Activated T-cell treated with anti-CD3 and anti-CD28 coated beads for 24 hours (primary cell): ENCODE measurements around the gene TRIM3.
"Not testable (repeated sequence)": the region's sequence is repeated elsewhere in the genome, so short reads cannot be mapped to it uniquely, and the experiment has no call there.

Experiments
- DNase-seq: peaks from one replicate; pipeline ENCODE4 v3.0.0-alpha.2; 2020; ENCODE audit warnings: low read depth

The TRIM3 gene

DNA sequence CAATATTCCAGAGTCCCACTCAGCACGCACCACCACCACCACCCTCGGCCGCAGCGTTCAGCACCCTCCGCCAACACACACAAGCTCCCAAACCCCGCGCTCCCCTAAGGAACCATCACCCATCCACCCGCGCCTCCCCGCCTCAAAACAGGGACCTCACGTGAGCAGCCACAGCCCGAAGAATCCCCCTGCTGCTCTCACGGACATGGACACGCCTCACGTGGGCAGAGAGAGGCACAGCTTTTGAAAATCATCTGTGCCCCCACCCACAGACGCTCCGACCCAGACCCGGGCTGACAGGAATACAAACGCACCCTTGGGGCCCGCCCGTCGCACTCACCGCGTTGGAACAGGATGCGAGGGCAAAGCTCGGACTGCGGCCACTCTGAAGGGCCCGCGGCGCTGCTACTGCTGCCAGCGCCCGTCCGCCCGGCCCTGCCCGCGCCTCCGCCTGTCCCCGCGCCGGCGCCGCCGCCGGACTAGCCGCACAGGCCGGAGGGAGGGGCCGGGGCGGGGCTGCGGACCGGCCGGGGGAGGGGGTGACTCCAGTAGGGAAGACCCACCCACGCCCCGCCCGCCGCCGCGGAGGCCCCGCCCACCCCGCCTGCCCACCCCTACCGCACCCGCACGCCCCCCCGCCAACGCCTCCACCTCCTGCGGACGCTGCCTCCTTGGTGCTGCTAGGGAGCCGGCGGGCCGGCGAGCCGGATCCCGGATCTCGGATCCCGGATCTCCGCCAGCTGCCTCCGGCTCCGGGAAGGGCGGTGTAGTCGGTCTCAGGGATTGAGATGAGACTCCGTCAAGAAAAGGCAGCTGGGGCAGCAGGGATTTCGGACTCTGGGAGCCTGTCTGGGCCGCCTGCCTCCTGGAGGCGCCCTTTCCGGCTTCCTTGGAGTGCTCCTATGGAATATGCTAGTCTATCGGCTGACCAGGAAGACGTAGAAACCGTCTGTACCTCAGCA lies at the start of gene TRIM3:
TSS of gene TRIM3 (minus strand) at position 491 of the 962 bp plus-strand sequence. CDS start 8,246 bp downstream, outside the sequence.
- DNase-seq: peak; percentile 39

DNA sequence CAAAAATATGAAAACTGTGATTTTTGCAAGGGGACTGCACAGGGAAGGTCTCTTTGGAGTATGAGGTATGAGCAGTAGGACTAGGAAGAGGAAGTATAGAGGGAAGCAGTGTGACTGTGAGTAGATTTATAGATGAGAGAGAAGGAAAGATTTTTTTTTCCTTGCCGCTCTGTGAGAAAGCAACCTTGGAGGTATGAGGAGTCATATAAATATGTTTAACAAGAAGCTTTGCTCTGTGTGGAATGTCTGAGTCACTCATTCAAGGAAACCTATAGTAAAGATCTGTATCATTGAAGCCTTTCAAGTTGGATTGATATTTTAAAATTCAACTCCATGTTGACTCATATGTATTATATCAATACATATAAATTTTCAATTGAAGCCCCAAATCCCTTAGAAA lies 49.5 kb upstream of the TRIM3 start:
- DNase-seq: no peak

DNA sequence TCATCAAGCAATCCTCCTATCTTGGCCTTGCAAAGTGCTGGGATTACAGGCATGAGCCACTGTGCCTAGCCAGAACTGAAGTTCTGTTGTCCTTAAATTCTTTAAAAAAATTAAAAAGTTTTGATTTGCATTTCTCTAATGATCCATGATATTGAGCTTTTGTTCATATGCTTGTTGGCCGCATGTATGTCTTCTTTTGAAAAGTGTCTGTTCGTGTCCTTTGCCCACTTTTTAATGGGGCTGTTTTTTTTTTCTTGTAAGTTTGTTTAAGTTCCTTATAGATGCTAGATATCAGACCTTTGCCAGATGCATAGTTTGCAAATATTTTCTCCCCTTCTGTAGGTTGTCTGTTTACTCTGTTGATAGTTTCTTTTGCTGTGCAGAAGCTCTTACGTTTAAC lies 48.2 kb upstream of the TRIM3 start:
- not testable (repeated sequence) for DNase-seq

DNA sequence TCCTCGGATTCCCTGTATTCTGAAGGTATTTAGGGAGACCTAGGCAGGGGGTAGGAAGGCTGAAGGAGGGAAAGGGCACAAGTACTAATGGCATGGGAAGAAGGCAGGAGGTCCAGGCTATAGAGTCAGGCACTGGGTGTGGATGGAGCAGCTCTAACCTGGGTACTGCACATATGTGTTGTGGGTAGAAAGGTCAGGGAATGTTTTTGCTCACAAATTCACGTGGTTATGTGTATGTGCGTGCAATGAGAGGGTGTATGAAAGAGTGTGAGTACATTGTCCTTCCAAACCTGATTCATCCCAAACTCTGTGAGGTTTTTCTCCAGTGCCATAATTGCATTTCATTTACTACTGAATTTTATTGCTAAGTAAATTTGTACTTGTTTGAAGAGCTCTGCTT lies 46.5 kb upstream of the TRIM3 start:
- DNase-seq: no peak

DNA sequence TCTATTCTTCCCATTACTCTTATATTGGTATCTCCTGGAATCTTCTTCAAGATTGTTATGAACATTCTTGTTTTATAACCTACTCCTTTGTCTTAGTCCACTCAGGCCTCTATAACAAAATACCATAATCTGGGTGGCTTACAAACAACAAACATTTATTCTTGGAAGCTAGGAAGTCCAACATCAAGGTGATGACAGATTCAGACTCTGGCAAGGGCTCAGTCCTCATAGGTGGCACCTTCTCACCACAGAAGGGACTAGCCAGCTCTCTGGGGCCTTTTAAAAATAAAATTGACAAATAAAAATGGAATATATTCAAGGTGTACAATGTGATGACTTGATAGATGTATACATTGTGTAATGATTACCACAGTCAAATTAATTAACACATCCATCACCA lies 43.1 kb upstream of the TRIM3 start:
- DNase-seq: no peak

DNA sequence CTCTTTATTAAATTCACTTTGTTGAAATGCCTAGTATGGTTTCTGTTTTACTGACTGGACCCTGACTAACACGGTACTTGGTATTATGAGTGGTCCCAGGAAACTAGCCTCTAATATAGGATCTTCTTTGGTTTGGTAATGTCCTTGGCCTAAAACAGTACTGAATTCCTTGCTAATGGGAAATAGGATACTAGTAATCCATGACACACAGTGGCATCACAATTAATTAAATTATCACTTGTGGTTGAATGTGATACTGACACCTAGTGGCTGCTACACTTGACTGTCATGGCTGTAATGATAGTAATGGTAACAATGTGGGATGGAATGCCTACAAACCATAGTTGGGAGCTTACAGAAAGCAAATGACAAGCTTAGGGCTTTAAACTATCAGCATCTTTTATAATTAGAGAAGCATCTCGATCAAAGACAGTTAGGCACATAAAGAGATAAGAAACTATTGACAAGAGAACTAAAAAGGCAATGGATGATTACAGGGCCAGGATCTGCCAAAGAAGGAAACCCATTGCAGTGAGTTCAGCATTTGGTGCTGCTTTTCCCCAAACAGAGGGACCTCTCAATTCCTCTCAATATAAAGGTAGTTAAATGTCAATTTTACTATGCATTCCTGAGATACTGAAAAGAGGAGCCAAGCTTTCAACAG lies 32.0 kb upstream of the TRIM3 start:
- no peak for DNase-seq

DNA sequence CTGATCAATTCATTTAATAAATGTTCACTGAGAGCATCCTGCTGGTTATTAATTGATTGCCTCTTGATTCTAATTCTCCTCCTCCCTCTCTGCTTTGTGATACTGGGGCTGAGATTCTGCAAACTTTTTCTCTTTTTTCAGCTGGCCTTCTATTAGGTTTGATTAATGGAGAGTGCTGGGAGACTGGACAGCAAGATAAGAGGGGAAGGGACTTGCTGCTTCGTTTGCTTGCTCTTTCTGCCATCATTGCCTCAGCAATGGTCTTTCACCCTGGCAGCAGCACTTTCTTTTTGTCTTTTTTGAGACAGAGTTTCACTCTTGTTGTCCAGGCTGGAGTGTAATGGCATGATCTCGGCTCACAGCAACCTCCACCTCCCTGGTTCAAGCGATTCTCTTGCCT lies 30.4 kb upstream of the TRIM3 start:
- DNase-seq: no peak

DNA sequence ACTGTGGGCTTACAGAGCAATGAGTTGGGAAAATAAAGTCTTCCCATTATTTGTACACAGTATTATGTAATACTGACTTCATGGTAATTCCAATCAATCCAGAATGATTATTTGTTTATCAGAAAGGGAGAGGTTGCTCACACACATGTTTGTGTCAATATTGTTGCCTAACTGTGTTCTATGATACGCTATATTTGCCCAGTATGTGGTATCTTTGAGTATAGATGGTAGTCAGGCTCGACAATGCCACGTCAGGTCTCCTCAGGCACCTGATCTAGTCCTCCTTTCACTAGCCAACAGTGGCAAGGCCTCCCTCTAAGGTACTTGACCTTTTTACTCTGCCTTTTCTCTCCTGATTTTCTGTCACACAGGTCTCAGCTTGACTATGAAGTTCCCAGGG lies 28.6 kb upstream of the TRIM3 start:
- no peak for DNase-seq

DNA sequence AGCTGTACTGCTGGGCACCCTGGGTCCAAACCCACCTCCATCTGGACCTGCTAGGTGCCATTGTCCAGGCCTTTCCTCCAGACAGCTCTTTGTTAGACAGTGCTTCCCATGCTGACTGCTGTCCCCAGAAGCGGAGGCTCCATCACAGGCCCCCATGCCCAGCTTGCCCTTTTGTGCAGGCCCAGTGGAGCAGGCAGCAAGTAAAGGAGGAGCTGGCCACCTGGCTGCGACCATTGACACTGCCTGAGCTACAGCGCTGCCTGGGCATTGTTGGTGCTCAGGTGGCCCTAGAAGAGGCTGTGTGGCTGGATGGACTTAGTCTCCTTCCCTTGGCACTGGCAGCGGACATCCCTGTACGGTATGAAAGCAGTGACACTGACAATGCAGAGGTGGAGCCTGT lies 24.8 kb upstream of the TRIM3 start:
- no peak for DNase-seq

DNA sequence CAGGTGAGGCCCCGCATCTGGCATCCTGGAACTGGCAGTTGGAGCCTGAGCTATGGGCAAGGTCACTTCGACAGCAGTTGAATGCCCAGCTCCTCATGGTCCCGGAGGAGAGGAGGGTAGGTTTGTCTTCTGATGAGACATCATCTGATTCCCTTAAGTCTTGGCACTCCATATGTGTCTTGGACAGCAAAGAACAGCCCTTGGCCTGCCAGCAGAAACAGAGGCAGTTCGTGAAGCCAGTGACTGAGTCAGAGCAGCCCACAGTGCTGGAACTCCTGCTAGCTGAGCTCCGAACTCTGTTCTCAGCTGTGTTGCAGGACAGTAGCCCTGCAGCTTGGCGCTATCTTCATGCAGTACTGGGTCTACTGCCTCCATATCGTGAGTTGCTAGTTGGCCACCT lies 24.4 kb upstream of the TRIM3 start:
- no peak for DNase-seq

DNA sequence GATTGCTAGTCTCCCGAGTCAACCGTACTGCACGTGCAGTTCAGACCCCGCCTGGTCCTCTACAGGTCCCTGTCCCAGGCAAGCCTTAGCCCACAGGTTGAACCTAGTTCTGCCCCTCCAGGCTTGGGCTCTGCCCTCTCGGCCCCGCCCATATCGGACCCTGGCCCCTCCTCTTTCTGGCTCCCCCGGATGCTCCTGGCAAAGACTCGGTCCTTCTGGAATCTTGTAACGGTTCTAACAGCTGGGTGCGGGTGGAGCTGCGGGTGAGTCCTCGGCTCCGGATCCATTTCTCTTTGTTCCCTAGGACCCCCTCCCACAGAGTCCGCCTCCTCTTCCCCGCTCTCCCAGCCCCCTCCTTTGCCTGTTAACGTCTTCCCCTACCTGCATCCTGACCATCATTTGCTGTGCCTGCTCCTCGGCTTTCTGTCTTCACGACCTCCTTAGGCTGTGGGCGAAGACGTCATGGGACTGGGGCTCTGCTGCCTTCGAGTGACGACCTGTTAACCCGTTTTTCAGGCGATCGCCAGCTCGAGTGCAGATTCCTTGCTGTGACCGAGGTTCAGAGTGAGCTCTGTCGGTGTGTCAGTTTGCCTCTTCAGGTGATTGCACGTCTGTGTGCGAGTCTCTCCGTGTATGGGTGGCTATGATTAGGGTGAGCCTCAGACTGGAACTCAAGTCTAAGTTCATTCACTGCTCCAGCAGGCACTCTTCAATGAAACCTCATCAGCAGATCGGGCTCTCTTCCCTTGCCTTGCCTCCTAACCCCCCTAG lies 23.5 kb upstream of the TRIM3 start, which contains the start of gene DNHD1:
TSS of gene DNHD1 (plus strand) at position 212 of the 771 bp plus-strand sequence. CDS start 936 bp downstream, outside the sequence.
- no peak for DNase-seq

DNA sequence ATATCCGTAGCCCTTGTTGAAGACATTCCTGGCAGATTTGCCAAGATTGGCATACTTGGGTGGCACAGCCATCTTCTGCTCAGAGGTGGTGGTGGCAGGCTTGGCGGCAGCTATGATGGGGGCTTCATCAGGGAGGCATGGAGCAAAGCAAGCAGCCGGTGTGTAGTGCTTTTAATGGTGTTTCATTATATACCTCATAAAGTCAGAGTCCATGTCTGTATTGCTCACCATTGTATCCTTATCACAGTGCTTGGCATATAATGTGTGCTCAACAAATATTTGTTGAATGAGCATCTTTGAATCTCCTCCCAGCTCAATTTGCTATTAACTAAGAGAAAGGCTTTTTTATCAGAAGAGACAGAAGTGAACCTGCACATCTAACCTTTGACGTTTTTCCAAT lies 15.6 kb upstream of the TRIM3 start:
- no peak for DNase-seq

DNA sequence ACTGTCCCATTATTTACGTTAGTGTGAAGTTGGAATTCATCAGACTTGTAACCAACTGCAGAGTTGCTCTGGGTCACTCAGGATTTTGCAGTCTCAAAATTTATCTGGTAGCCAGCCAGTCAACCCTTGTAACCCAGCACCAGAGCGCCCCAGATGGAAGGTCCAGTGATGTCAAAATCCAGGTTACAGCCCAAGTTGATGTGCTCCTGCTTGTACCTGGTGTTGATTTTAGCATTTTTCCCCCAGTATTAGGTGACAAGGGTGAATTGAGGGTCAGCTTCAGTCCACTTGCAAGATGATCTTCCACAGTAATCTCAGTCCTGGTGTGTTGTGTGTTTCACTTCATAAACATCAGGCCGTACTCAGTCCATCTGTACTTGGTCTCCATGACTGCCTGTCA lies 15.1 kb upstream of the TRIM3 start:
- no peak for DNase-seq

DNA sequence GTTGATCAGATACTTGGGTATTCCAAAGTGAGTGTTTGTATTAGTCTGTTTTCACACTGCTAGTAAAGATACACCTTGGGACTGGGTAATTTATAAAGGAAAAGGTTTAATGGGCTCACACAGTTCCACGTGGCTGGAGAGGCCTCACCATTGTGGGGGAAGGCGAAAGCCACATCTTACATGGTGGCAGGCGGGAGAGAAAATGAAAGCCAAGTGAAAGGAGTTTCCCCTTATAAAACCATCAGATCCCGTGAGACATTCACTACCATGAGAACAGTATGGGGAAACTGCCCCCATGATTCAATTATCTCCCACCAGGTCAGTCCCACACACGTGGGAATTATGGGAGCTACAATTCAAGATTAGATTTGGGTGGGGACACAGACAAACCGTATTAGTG lies 14.6 kb upstream of the TRIM3 start:
- no peak for DNase-seq

DNA sequence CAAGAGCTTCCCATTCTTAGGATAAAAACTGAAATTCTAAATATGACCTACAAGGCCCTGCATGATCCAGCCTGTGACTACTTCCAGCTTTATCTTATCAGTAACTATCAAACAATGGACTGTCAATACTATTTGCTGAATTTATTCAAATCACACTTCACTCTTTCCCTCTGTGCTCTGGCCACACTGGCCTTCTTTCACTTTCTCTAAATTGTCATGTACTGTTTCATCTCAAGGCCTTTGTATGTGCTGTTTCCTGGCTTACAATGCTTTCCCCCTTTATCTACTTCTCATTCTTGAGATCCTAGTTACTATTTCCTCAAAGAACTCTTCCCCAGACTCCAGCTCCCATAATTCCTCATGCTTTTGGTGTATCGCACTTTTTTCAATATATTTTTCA lies 13.2 kb upstream of the TRIM3 start:
- no peak for DNase-seq

DNA sequence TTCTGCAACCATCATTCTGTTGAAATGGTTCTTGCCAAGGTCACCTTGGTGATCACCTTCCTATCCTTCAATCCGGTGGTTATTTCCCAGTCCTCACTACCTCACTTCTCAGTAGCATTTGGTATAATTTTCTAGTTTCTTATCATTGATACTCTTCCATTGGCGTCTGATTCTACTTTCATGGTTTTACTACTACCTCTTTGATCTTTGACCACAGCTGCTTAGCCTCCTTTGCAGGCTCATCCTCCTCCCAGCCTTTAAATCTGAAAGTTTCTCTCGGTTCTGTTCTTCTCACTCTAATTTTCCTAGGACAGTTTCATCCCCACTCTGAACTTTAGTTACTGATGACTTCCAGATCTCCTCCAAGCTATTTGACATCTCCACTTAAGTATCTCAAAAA lies 12.5 kb upstream of the TRIM3 start:
- DNase-seq: no peak

DNA sequence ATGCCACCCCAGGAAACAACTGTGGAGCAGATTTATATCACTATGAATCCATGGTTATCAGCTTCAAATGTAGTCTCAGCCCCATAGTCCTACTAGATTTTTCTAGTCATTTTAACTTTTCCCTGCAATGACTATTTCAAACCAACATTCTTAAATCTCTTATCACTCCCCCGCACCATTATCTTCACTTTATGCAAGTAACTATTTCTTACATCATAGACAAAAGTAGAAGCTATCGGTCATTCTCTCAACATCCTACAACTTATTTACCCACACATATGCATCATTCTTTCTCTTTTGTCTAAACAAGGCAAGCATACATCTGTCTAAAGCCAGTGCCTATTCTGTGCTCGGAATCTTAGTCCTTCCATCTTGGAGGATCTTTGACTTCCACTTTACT lies 11.9 kb upstream of the TRIM3 start:
- DNase-seq: no peak

DNA sequence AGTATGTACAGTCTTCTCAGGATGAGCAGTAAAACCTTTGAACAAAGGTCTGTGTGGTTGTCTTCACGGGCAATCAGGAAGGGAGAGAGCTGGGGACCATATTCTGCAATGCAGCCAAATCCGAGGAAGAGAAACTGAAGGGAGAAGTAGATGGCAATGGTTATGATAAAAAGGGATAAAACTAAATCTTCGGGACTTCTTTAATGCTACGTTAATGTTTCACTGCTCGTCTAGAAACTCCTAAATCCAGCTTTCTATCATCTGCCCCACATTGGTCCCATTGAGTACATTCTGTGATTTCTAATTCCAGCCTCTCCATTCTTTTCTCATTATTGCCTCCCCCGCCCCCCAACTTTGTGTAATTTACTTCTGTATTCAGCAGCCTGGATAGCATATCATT lies 9.3 kb upstream of the TRIM3 start:
- DNase-seq: no peak

DNA sequence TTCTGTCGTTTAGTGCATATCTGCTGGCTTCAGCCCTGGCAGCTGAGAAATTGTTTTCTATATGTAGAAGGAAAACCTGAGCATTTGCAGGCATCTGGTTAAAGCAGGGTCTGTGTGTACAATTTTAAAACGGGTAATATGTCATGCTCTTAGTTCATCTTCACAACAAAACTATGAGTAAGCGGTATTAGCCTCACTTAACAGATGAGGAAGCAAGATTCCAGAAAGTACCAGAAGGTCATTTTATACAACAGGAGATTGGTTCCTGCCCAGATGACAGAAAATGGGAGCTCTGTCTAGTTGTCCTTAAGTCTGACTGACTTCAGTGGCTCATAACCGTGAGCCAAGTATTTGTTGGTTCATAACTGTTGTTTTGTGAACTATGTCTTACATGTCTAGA lies 8.7 kb upstream of the TRIM3 start:
- no peak for DNase-seq

DNA sequence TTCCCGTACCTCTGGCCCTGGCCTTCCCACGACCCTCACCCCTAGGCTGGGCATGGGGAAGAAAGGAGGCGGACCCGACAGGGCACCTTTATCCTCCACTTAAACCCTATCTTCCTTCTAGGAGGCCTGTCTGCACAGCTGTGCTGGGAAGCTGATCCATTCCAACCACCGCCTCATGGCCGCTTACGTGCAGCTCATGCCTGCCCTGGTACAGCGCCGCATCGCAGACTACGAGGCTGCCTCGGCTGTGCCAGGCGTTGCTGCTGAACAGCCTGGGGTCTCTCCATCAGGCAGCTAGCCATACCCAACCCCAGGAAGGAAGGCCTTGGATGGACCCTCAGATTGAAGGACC lies 8.2 kb upstream of the TRIM3 start:
- DNase-seq: no peak

DNA sequence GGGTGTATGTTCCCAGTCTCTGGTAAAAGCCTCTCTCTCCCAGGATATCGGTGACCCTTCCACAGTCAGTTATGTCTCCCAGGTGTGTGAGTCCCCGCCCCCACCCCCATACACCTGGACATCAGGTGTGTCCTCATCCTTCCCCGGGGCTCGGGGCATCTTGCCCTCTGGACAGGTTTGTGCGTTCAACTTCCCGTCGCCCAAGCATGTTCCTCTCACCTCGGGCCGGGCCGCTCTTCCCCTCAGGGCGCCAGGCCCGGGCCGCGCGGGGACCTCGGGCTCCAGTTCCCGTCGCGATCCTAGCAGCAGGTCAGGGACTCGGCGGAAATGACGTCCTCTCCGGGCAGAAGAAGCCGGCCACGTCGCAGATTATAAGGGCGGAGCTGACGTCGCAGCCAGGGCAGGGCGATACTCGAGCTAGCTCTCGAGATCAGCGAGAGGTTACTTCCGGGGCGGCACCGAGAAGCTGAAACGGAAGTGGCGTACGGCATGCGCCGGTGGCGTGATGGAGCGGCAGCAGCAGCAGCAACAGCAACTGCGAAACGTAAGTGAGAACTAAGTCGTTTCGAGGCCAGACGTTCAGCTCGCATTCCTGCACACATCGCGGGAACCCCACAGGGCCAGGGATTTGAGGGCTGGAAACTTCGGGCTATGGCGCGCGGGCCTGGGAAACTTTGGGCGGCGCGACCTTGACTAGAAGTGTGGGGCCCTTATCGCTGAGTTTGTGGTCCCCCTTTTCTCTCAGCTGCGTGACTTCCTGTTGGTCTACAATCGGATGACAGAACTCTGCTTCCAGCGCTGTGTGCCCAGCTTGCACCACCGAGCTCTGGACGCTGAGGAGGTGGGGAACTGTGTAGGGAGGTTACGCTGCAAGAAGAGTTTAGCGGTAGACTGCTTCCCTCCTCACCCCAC lies 7.5 kb upstream of the TRIM3 start, which contains the start of the genes ARFIP2 and TIMM10B:
TSS of gene ARFIP2 (minus strand) at position 320 of the 912 bp plus-strand sequence. CDS start 910 bp downstream, outside the sequence.
TSS of gene TIMM10B (plus strand) at position 490 of the 912 bp plus-strand sequence. CDS start at position 506, 16 bp downstream.
- DNase-seq: peak; percentile 96
